PFSK-1 (cell line): ENCODE results near the gene TMEM60.

ENCODE experiments used
- FOXP2 ChIP-seq: optimal IDR thresholded peaks from 2 replicates; pipeline ENCODE3; 2011; ENCODE audit warnings: borderline replicate concordance, control low read depth, inconsistent platforms; ENCODE audit not compliant: insufficient read depth; ENCODE audit errors: extremely low read length, extremely low read depth
- POLR2AphosphoS5 ChIP-seq: IDR thresholded peaks from 2 replicates; pipeline ENCODE4 v1.6.1; 2012; ENCODE audit warnings: low read depth, mild to moderate bottlenecking, control low read depth, low read length, moderate library complexity
- SIN3A ChIP-seq: IDR thresholded peaks from 2 replicates; pipeline ENCODE4 v1.6.1; 2012; ENCODE audit warnings: mild to moderate bottlenecking, low read length, moderate library complexity, borderline replicate concordance; ENCODE audit not compliant: insufficient read depth
- TAF1 ChIP-seq: IDR thresholded peaks from 2 replicates; pipeline ENCODE4 v1.6.1; 2012; ENCODE audit warnings: low read length, control low read depth, borderline replicate concordance; ENCODE audit not compliant: insufficient read depth
- TF ChIP-seq, protein P1 (sequence below), 2 experiments: IDR thresholded peaks; 2 replicates each; pipeline versions ENCODE4 v1.6.1 to v1.8.0; 2011 to 2012; ENCODE audit warnings: low read depth in 2 of 2, low read length in 2 of 2, control low read depth in 1 of 2, inconsistent platforms in 1 of 2, mild to moderate bottlenecking in 1 of 2, moderate library complexity in 1 of 2; ENCODE audit not compliant: insufficient read depth in 1 of 2

DNA sequence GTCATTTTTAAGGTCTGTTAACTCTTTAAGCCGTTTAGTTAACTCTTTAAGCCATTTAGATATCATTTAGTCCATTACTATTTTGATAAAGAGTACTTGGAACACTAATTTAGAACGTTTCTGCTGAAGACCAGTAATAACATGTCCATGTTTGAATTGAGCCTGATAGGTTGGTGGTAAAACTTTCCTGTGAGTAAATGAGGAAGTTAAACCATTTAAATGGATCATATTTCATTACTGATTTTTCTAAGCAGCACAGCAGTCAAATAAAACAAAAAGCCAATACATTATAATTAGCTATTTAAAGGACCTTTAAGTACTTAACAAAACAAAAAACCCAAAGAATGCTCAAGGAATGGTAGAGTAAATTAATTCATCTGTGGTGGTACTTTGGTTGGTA lies 29.8 kb upstream of the TMEM60 start:
- TF ChIP-seq POLR2AphosphoS5 (no peak), TAF1 (no peak), SIN3A (no peak), FOXP2 (no peak)
- TF ChIP-seq, protein P1, sequence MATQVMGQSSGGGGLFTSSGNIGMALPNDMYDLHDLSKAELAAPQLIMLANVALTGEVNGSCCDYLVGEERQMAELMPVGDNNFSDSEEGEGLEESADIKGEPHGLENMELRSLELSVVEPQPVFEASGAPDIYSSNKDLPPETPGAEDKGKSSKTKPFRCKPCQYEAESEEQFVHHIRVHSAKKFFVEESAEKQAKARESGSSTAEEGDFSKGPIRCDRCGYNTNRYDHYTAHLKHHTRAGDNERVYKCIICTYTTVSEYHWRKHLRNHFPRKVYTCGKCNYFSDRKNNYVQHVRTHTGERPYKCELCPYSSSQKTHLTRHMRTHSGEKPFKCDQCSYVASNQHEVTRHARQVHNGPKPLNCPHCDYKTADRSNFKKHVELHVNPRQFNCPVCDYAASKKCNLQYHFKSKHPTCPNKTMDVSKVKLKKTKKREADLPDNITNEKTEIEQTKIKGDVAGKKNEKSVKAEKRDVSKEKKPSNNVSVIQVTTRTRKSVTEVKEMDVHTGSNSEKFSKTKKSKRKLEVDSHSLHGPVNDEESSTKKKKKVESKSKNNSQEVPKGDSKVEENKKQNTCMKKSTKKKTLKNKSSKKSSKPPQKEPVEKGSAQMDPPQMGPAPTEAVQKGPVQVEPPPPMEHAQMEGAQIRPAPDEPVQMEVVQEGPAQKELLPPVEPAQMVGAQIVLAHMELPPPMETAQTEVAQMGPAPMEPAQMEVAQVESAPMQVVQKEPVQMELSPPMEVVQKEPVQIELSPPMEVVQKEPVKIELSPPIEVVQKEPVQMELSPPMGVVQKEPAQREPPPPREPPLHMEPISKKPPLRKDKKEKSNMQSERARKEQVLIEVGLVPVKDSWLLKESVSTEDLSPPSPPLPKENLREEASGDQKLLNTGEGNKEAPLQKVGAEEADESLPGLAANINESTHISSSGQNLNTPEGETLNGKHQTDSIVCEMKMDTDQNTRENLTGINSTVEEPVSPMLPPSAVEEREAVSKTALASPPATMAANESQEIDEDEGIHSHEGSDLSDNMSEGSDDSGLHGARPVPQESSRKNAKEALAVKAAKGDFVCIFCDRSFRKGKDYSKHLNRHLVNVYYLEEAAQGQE (IDR thresholded peaks at IDR 0.05; ENCODE audit: insufficient read depth in 1 of 2, low read depth in 2 of 2, low read length in 2 of 2) = no peak
